Heart right ventricle (tissue), 16 donors: ENCODE results near the gene DNTT. TPM values are rescaled to one million over a fixed set of nuclear protein-coding genes. Genes with fewer than 3 reads are reported as not detected.

Source experiments
- ATAC-seq, 8 donors: fragments of 200-7000 bp; cut with Tn5 transposase; one replicate each; pipeline ENCODE4 v1.9.1; 2020; ENCODE audit warnings: mild to moderate bottlenecking in 8 of 8, moderate library complexity in 8 of 8, moderate number of reproducible peaks in 1 of 8
- DNase-seq, 2 donors: peaks; one replicate each; pipeline ENCODE4 v3.0.0-alpha.2; 2020
- H3K27ac ChIP-seq, 10 donors: fragments of 200-600 bp; sonication (generic) in 2 of 10; one replicate each; pipeline versions ENCODE4 v1.5.0 to v1.8.0; 2020 to 2022; ENCODE audit warnings: mild to moderate bottlenecking in 3 of 10
- H3K27me3 ChIP-seq, 7 donors: fragments of 200-600 bp; one replicate each; pipeline ENCODE4 v1.8.0; 2021 to 2022; ENCODE audit warnings: mild to moderate bottlenecking in 2 of 7
- H3K36me3 ChIP-seq, 9 donors: fragments of 200-600 bp; sonication (generic) in 1 of 9; one replicate each; pipeline versions ENCODE4 v1.5.0 to v1.8.0; 2020 to 2022; ENCODE audit warnings: mild to moderate bottlenecking in 2 of 9
- H3K4me1 ChIP-seq, 9 donors: fragments of 200-600 bp; sonication (generic) in 1 of 9; one replicate each; pipeline versions ENCODE4 v1.5.0 to v1.8.0; 2020 to 2022; ENCODE audit warnings: mild to moderate bottlenecking in 4 of 9
- H3K4me3 ChIP-seq, 10 donors: fragments of 200-600 bp; sonication (generic) in 2 of 10; one replicate each; pipeline versions ENCODE4 v1.5.0 to v1.8.0; 2020 to 2022; ENCODE audit warnings: mild to moderate bottlenecking in 7 of 10, moderate library complexity in 2 of 10
- H3K9me3 ChIP-seq, 11 donors: fragments of 200-600 bp in 10 of 11; sonication (generic) in 2 of 11; one replicate each; pipeline versions ENCODE4 v1.5.0 to v1.8.0; 2013 to 2022; ENCODE audit warnings: mild to moderate bottlenecking in 2 of 11, control low read depth in 1 of 11, moderate library complexity in 1 of 11
- WGBS, 2 donors: extraction: QIAGEN DNeasy Blood & Tissue Kit; methylation state at CpG; one replicate each; pipeline ENCODE4 v1.1.7; 2013; ENCODE audit warnings: inconsistent platforms in 1 of 2; 5-methylcytosine and 5-hydroxymethylcytosine counted together
- intact Hi-C, 10 donors: fragments of 100-400 bp; cut with DNase I; formaldehyde crosslinking; loops; one replicate each; pipeline versions ENCODE4 v1.11.1 to v1.14.2; 2022
- polyA plus RNA-seq, 2 donors: library from polyadenylated mRNA; stranded (reverse); fragments of 200-250 nt; gene quantifications; one replicate each; pipeline ENCODE4 v1.2.3, GENCODE V29; 2013
- total RNA-seq, 10 donors: library from RNA; stranded (reverse); fragmentation: NEBNext Ultra II Directional in 3 of 10; extraction: Animal tissue kit (Norgen Biotek cat#: 25700) in 3 of 10; gene quantifications; one replicate each; pipeline versions ENCODE4 v1.2.1 to v1.2.4, GENCODE V29; 2021 to 2023
- TF ChIP-seq, protein P1 (sequence below), 9 donors: fragments of 200-600 bp; sonication (generic) in 2 of 9; IDR thresholded peaks; one replicate each; pipeline versions ENCODE4 v1.5.0 to v1.8.0; 2021 to 2022; ENCODE audit warnings: antibody characterized with exemption in 9 of 9, mild to moderate bottlenecking in 5 of 9, moderate library complexity in 1 of 9
- donor health status: Arrhythmogenic right ventricular cardiomyopathy.
- donor health status: ischemic (EF 13 %, LVEDD 7.1; RV severe dilation, severe dysfunction).
- donor health status: healthy with polysubstance abuse.
- donor health status: DM: no; HTN: yes; CAD: no.
- donor health status: DM: no; HTN: no; CAD: no.
- donor health status: ischemic (EF 25% LVEDD 6.9; RV normal size, moderate dysfunction).
- donor health status: ischemic (EF 25% LVEDD 5.7; RV mildly dilated, moderate dysfunction).
- donor health status: healthy.
- donor health status: DM: yes; HTN: yes; CAD: no.
- donor health status: Ischemic cardiomyopathy.
- donor health status: ischemic (EF 35%, LVEDD 5.7; RV mildly dilated, moderate dysfunction).
- donor health status: nonischemic (EF 11% LVEDD 7.7; RV severe dilation, severe dysfunction).
- donor health status: DM: yes; HTN: yes; CAD: no.
- donor health status: PGD.
- donor health status: ischemic (EF 29% LVEDD 5.4; RV normal size, mild dysfunction).
- donor health status: nonischemic (EF 23%, LVEDD 6.1; RV moderate dilation, normal function).

The DNTT gene
- total and polyA plus RNA-seq, 12 donors = not detected

DNA sequence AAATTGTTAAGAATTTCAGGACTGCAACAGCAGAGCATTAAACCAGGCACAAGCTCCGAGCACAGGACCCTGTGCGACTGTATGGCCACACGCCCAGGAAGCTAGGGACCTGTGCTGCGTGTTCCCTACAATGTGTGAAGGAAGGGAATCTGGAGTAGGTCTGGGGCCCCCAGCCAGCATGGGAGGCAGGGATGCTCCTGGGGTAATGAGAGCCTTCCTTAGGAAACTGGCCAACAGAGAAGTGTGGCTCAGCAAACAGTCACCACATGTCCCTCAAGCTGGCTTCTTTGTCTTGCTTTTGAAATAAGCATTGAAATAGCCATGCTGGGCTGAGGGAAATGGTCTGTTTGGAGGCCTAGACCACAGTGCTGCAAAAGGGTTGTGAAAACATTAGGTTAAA is 41.1 kb upstream of the DNTT start:
- Histone ChIP-seq H3K4me1 (peaks cover 0 to 16% (median 0%) of the 10 kb centered on the region in 9 donors), H3K36me3 (no peaks in the 10 kb centered on the region), H3K27me3 (peaks cover 0 to 18% (median 3%) of the 10 kb centered on the region in 7 donors), H3K4me3 (no peak overlapping the region), H3K9me3 (no peaks in the 10 kb centered on the region), H3K27ac (no peak overlapping the region)
- TF ChIP-seq, protein P1, sequence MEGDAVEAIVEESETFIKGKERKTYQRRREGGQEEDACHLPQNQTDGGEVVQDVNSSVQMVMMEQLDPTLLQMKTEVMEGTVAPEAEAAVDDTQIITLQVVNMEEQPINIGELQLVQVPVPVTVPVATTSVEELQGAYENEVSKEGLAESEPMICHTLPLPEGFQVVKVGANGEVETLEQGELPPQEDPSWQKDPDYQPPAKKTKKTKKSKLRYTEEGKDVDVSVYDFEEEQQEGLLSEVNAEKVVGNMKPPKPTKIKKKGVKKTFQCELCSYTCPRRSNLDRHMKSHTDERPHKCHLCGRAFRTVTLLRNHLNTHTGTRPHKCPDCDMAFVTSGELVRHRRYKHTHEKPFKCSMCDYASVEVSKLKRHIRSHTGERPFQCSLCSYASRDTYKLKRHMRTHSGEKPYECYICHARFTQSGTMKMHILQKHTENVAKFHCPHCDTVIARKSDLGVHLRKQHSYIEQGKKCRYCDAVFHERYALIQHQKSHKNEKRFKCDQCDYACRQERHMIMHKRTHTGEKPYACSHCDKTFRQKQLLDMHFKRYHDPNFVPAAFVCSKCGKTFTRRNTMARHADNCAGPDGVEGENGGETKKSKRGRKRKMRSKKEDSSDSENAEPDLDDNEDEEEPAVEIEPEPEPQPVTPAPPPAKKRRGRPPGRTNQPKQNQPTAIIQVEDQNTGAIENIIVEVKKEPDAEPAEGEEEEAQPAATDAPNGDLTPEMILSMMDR (IDR thresholded peaks at IDR 0.05) = no peak
- intact Hi-C loops = no loop called here
- DNase-seq = no peak
- ATAC-seq = no peak
- 85 to 92% methylated on average over 4 of the region's 4 CpGs for WGBS, 2 donors

DNA sequence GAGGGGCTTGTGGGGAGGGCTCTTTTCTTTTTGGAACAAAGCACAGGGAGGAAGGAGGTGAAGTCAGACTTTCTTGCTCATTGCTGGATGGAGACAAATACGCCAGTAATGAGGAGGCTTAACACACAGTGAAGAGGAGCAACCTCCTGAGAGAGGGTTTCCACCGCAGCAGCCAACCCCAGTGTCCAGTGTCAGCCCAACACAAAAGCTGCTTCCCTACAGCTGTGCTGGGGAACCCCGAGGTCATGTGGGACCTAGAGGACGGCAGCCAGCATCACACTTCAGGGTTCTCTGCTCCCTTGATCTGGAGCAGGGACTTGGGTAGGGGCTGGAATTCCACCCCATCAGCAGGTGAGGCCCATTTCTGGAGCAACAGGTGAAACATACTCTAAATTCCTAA is 40.6 kb upstream of the DNTT start:
- peak in 1 of 8 donors; percentile 49 for ATAC-seq
- H3K27ac ChIP-seq = no peak overlapping the region

DNA sequence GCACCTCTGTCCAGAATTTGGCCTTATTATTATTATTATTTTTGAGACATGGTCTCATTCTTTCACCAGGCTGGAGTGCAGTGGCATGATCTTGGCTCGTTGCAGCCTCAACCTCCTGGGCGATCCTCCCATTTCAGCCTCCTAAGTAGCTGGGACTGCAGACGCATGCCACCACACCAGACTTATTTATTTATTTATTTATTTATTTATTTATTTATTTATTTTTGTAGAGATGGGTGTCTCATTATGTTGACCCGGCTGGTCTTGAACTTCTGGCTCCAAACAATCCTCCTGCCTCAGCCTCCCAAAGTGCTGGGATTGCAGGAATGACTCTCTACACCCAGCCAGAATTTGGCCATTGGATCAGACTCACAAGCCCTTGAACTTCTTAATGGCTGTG is 39.3 kb upstream of the DNTT start:
- Histone ChIP-seq H3K9me3 (no peaks in the 10 kb centered on the region), H3K27ac (no peak overlapping the region), H3K27me3 (peaks cover 0 to 27% (median 5%) of the 10 kb centered on the region in 7 donors), H3K4me3 (no peak overlapping the region), H3K4me1 (peaks cover 0 to 4% (median 0%) of the 10 kb centered on the region in 9 donors), H3K36me3 (no peaks in the 10 kb centered on the region)
- intact Hi-C loops = no loop called here
- no peak for DNase-seq
- no peak for ATAC-seq
- 89 to 94% methylated on average over 4 of the region's 4 CpGs for WGBS, 2 donors
- TF ChIP-seq, protein P1 (IDR thresholded peaks at IDR 0.05) = no peak

More for the DNA sequence above, 40.6 kb upstream of the DNTT start:
- no peak for DNase-seq
- intact Hi-C loops = no loop called here
- H3K4me1 ChIP-seq = peaks cover 0 to 11% (median 0%) of the 10 kb centered on the region in 9 donors
- peaks cover 0 to 21% (median 3%) of the 10 kb centered on the region in 7 donors for H3K27me3 ChIP-seq
- no peaks in the 10 kb centered on the region for H3K9me3 ChIP-seq
- 80 to 83% methylated on average over 4 of the region's 4 CpGs for WGBS, 2 donors
- no peaks in the 10 kb centered on the region for H3K36me3 ChIP-seq
- TF ChIP-seq, protein P1 (IDR thresholded peaks at IDR 0.05) = no peak
- H3K4me3 ChIP-seq = no peak overlapping the region

DNA sequence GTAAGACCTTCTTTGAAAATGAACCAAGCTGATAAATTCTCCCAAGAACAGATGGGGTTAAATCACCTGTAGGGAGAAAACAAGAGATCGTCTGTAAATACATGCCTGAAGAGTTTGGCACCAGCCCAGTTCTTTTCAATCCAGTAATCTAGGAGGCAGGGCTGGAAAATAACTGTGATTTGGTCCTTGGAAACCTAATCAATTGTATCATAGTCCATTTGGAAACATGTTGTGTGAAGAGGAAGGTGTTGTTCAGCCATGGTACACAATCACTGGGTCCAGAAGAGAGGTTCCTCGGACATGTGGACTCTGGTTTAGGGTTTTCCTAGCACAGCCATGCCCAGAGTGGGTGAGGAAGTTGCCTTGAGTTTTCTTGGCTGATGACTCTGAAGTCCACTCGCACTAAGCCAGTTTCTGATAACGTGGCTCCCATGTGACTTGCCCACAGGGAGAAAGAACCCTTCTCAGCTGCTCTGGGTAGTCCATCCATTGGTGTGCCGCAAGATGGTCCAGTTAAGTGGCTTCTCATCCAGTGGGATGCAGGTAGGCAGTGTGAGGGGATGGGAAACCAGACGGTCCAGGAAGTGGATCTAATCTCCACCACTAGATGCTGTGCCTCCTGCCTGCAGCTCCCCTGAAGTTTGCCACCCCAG is 38.0 kb upstream of the DNTT start:
- 64 to 68% methylated on average over 6 of the region's 6 CpGs for WGBS, 2 donors
- no peaks in the 10 kb centered on the region for H3K36me3 ChIP-seq
- H3K27ac ChIP-seq = no peak overlapping the region
- DNase-seq (no peak), ATAC-seq (no peak)
- no peak overlapping the region for H3K4me3 ChIP-seq
- H3K9me3 ChIP-seq = no peaks in the 10 kb centered on the region
- intact Hi-C loops = no loop called here
- peaks cover 0 to 27% (median 5%) of the 10 kb centered on the region in 7 donors for H3K27me3 ChIP-seq
- TF ChIP-seq, protein P1 (IDR thresholded peaks at IDR 0.05) = no peak
- peaks cover 0 to 5% (median 0%) of the 10 kb centered on the region in 9 donors for H3K4me1 ChIP-seq
